ENCODE results near the gene CNNM1.

CNNM1 gene

GRCh38 chr10:99393683-99394082 lies 64.5 kb downstream of the CNNM1 start:
- H3K79me2 ChIP-seq (ENCODE audit: control insufficient read depth, low read length): no peaks in the 10 kb centered on the region
- no peaks in the 10 kb centered on the region for H4K20me1 ChIP-seq (ENCODE audit: control insufficient read depth, insufficient read depth, low read depth, low read length)
- TF ChIP-seq EZH2phosphoT487 (IDR thresholded peaks at IDR 0.05; ENCODE audit: borderline replicate concordance, low read length): no peak
- TF ChIP-seq, protein P1, sequence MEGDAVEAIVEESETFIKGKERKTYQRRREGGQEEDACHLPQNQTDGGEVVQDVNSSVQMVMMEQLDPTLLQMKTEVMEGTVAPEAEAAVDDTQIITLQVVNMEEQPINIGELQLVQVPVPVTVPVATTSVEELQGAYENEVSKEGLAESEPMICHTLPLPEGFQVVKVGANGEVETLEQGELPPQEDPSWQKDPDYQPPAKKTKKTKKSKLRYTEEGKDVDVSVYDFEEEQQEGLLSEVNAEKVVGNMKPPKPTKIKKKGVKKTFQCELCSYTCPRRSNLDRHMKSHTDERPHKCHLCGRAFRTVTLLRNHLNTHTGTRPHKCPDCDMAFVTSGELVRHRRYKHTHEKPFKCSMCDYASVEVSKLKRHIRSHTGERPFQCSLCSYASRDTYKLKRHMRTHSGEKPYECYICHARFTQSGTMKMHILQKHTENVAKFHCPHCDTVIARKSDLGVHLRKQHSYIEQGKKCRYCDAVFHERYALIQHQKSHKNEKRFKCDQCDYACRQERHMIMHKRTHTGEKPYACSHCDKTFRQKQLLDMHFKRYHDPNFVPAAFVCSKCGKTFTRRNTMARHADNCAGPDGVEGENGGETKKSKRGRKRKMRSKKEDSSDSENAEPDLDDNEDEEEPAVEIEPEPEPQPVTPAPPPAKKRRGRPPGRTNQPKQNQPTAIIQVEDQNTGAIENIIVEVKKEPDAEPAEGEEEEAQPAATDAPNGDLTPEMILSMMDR (IDR thresholded peaks at IDR 0.05; ENCODE audit: low read depth, low read length, poor library complexity, severe bottlenecking): no peak
- H3K9me3 ChIP-seq (ENCODE audit: control insufficient read depth, insufficient read depth, low read length): no peaks in the 10 kb centered on the region
- peaks cover 13% of the 10 kb centered on the region for H3K36me3 ChIP-seq (ENCODE audit: control insufficient read depth, low read length)
- H3K9me2 ChIP-seq (replicated peaks; ENCODE audit: control insufficient read depth, low read length): no peaks in the 10 kb centered on the region
- H3K4me2 ChIP-seq (ENCODE audit: low read length): no peak overlapping the region
- no peak overlapping the region for H3K27ac ChIP-seq (ENCODE audit: low read depth, low read length)
- no peak overlapping the region for H3K4me3 ChIP-seq (ENCODE audit: low read length)
- H3F3A ChIP-seq (ENCODE audit: control insufficient read depth, insufficient read depth): no peaks in the 10 kb centered on the region
- no peaks in the 10 kb centered on the region for H3K4me1 ChIP-seq (ENCODE audit: control insufficient read depth, low read length)
- no peaks in the 10 kb centered on the region for H3K27me3 ChIP-seq (ENCODE audit: control insufficient read depth, low read length)

GRCh38 chr10:99394256-99394655 lies 65.1 kb downstream of the CNNM1 start:
- H3F3A ChIP-seq (ENCODE audit: control insufficient read depth, insufficient read depth): no peaks in the 10 kb centered on the region
- no peaks in the 10 kb centered on the region for H3K9me3 ChIP-seq (ENCODE audit: control insufficient read depth, insufficient read depth, low read length)
- no peaks in the 10 kb centered on the region for H3K9me2 ChIP-seq (replicated peaks; ENCODE audit: control insufficient read depth, low read length)
- no peaks in the 10 kb centered on the region for H3K4me1 ChIP-seq (ENCODE audit: control insufficient read depth, low read length)
- no peak overlapping the region for H3K27ac ChIP-seq (ENCODE audit: low read depth, low read length)
- H3K27me3 ChIP-seq (ENCODE audit: control insufficient read depth, low read length): no peaks in the 10 kb centered on the region
- no peaks in the 10 kb centered on the region for H4K20me1 ChIP-seq (ENCODE audit: control insufficient read depth, insufficient read depth, low read depth, low read length)
- no peaks in the 10 kb centered on the region for H3K79me2 ChIP-seq (ENCODE audit: control insufficient read depth, low read length)
- no peak overlapping the region for H3K4me3 ChIP-seq (ENCODE audit: low read length)
- peaks cover 19% of the 10 kb centered on the region for H3K36me3 ChIP-seq (ENCODE audit: control insufficient read depth, low read length)
- TF ChIP-seq, protein P1 (IDR thresholded peaks at IDR 0.05; ENCODE audit: low read depth, low read length, poor library complexity, severe bottlenecking): no peak
- no peak for TF ChIP-seq EZH2phosphoT487 (IDR thresholded peaks at IDR 0.05; ENCODE audit: borderline replicate concordance, low read length)
- H3K4me2 ChIP-seq (ENCODE audit: low read length): no peak overlapping the region

DNA sequence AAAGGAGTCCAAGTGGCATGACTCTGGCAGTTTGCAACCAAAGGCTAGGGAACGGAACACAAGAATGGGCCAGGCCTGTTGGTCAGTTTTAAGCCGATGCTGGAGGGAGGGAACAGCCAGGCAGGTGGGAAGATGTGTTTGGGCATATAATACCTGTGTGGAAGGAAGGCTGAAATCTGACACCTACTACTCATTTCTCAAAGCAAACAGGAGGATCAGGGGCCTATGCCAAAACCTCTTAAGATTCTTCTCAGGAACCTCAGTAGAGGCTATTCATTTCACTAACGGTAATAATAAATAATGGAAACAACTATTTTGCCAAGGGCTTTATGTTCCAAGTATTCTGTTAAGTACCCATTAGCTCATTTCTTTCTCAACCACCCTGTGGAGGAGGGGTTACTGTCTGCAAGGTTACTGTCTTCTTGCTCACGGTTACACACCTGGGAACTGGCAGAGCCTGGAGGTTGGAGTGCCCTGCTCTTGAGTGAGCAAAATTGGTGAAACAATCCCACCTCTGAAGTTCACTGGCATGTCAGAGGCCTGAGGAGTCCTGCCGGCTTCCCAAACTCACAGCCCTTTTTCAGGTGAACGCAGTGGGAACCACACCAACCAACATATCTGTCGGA lies 65.7 kb downstream of the CNNM1 start:
- no peak overlapping the region for H3K4me2 ChIP-seq (ENCODE audit: low read length)
- no peak overlapping the region for H3K27ac ChIP-seq (ENCODE audit: low read depth, low read length)
- no peaks in the 10 kb centered on the region for H3K4me1 ChIP-seq (ENCODE audit: control insufficient read depth, low read length)

More for the DNA sequence above, 65.7 kb downstream of the CNNM1 start:
- TF ChIP-seq, protein P1 (IDR thresholded peaks at IDR 0.05; ENCODE audit: low read depth, low read length, poor library complexity, severe bottlenecking): no peak
- no peak for TF ChIP-seq EZH2phosphoT487 (IDR thresholded peaks at IDR 0.05; ENCODE audit: borderline replicate concordance, low read length)
- no peak overlapping the region for H3K4me3 ChIP-seq (ENCODE audit: low read length)
- H3F3A ChIP-seq (ENCODE audit: control insufficient read depth, insufficient read depth): no peaks in the 10 kb centered on the region
- no peaks in the 10 kb centered on the region for H3K79me2 ChIP-seq (ENCODE audit: control insufficient read depth, low read length)
- H4K20me1 ChIP-seq (ENCODE audit: control insufficient read depth, insufficient read depth, low read depth, low read length): no peaks in the 10 kb centered on the region
- H3K9me3 ChIP-seq (ENCODE audit: control insufficient read depth, insufficient read depth, low read length): no peaks in the 10 kb centered on the region
- no peaks in the 10 kb centered on the region for H3K9me2 ChIP-seq (replicated peaks; ENCODE audit: control insufficient read depth, low read length)
- H3K36me3 ChIP-seq (ENCODE audit: control insufficient read depth, low read length): peaks cover 20% of the 10 kb centered on the region
- H3K27me3 ChIP-seq (ENCODE audit: control insufficient read depth, low read length): no peaks in the 10 kb centered on the region
